Activated naive CD4-positive, alpha-beta T cell treated with anti-CD3 and anti-CD28 coated beads, Interleukin-2, amount 50 U/mL, for 72 hours (primary cell): ENCODE data around the gene ZFYVE26. TPM values are rescaled to one million over a fixed set of nuclear protein-coding genes. Genes with fewer than 3 reads are reported as not detected.

Experiments
- ATAC-seq, 2 donors: fragments of 150-1000 bp; cut with Tn5 transposase; 2 replicates each; pipeline ENCODE4 v1.10.0; 2021; ENCODE audit warnings: mild to moderate bottlenecking in 2 of 2, moderate library complexity in 2 of 2
- DNase-seq, 2 donors: peaks; one replicate each; pipeline ENCODE4 v3.0.0; 2021 to 2022; ENCODE audit warnings: low spot score in 2 of 2
- H3K27ac Mint-ChIP-seq, 2 donors: one replicate each; pipeline ENCODE4 v1.8.0; 2022; ENCODE audit warnings: mild to moderate bottlenecking in 2 of 2, mixed read lengths in 2 of 2
- H3K36me3 Mint-ChIP-seq, 2 donors: one replicate each; pipeline ENCODE4 v1.8.0; 2022; ENCODE audit warnings: mixed read lengths in 2 of 2
- H3K9me3 Mint-ChIP-seq, 2 donors: one replicate each; pipeline ENCODE4 v1.8.0; 2022; ENCODE audit warnings: mixed read lengths in 2 of 2
- total RNA-seq, 2 donors: library from RNA; stranded (reverse); gene quantifications; one replicate each; pipeline ENCODE4 v1.2.3, GENCODE V29; 2022

ZFYVE26 gene
- total RNA-seq, 2 donors from 2014 or later = 19.3 to 23.5 TPM

GRCh38 chr14:67773844-67774377, 42.5 kb downstream of the ZFYVE26 start:
- no peaks in the 10 kb centered on the region for H3K9me3 Mint-ChIP-seq
- H3K36me3 Mint-ChIP-seq = peaks cover 7 to 12% of the 10 kb centered on the region in 2 donors
- ATAC-seq (no peak), DNase-seq (no peak)
- no peak overlapping the region for H3K27ac Mint-ChIP-seq

- ATAC-seq = no peak
- Mint-ChIP-seq H3K9me3 (no peaks in the 10 kb centered on the region), H3K36me3 (peaks cover 0 to 7% of the 10 kb centered on the region in 2 donors), H3K27ac (no peak overlapping the region)
- DNase-seq = no peak
These were observed 48.2 kb downstream of the ZFYVE26 start for GRCh38 chr14:67768219-67768618.

- Mint-ChIP-seq H3K36me3 (peaks cover 0 to 8% of the 10 kb centered on the region in 2 donors), H3K27ac (no peak overlapping the region), H3K9me3 (no peaks in the 10 kb centered on the region)
- DNase-seq (no peak), ATAC-seq (no peak)
These were observed 50.2 kb downstream of the ZFYVE26 start for GRCh38 chr14:67766035-67766680.

- H3K9me3 Mint-ChIP-seq = no peaks in the 10 kb centered on the region
These were observed 51.1 kb downstream of the ZFYVE26 start for GRCh38 chr14:67765192-67765834.

GRCh38 chr14:67764496-67764895, 51.9 kb downstream of the ZFYVE26 start:
- DNase-seq (no peak), ATAC-seq (no peak)
- H3K9me3 Mint-ChIP-seq = no peaks in the 10 kb centered on the region
- peaks cover 0 to 10% of the 10 kb centered on the region in 2 donors for H3K36me3 Mint-ChIP-seq
- H3K27ac Mint-ChIP-seq = no peak overlapping the region

More at GRCh38 chr14:67765192-67765834, 51.1 kb downstream of the ZFYVE26 start:
- ATAC-seq (no peak), DNase-seq (no peak)
- H3K36me3 Mint-ChIP-seq = peaks cover 0 to 10% of the 10 kb centered on the region in 2 donors
- no peak overlapping the region for H3K27ac Mint-ChIP-seq

GRCh38 chr14:67763158-67763822, 53.1 kb downstream of the ZFYVE26 start:
- Mint-ChIP-seq H3K36me3 (peaks cover 0 to 4% of the 10 kb centered on the region in 2 donors), H3K27ac (peak overlapping the region in 1 of 2 donors; percentile 44), H3K9me3 (no peaks in the 10 kb centered on the region)
- no peak for DNase-seq
- no peak for ATAC-seq

- Mint-ChIP-seq H3K36me3 (peaks cover 0 to 4% of the 10 kb centered on the region in 2 donors), H3K27ac (no peak overlapping the region), H3K9me3 (no peaks in the 10 kb centered on the region)
- ATAC-seq (no peak), DNase-seq (no peak)
These were observed 54.3 kb downstream of the ZFYVE26 start for GRCh38 chr14:67762051-67762450.

- Mint-ChIP-seq H3K9me3 (no peaks in the 10 kb centered on the region), H3K27ac (no peak overlapping the region), H3K36me3 (peaks cover 0 to 4% of the 10 kb centered on the region in 2 donors)
- ATAC-seq (no peak), DNase-seq (no peak)
These were observed 56.5 kb downstream of the ZFYVE26 start for GRCh38 chr14:67759916-67760315.

GRCh38 chr14:67757175-67757574, 59.2 kb downstream of the ZFYVE26 start:
- Mint-ChIP-seq H3K9me3 (no peaks in the 10 kb centered on the region), H3K27ac (peak overlapping the region; percentile 2 to 38), H3K36me3 (peaks cover 0 to 11% of the 10 kb centered on the region in 2 donors)
- ATAC-seq = no peak
- DNase-seq = no peak

GRCh38 chr14:67756496-67756895, 59.9 kb downstream of the ZFYVE26 start:
- ATAC-seq (no peak), DNase-seq (no peak)
- peaks cover 0 to 16% of the 10 kb centered on the region in 2 donors for H3K36me3 Mint-ChIP-seq
- H3K27ac Mint-ChIP-seq = no peak overlapping the region
- H3K9me3 Mint-ChIP-seq = no peaks in the 10 kb centered on the region

- H3K36me3 Mint-ChIP-seq = peaks cover 0 to 12% of the 10 kb centered on the region in 2 donors
- ATAC-seq (no peak), DNase-seq (no peak)
- peak overlapping the region in 1 of 2 donors; percentile 90 for H3K27ac Mint-ChIP-seq
- H3K9me3 Mint-ChIP-seq = no peaks in the 10 kb centered on the region
These were observed 66.9 kb downstream of the ZFYVE26 start for GRCh38 chr14:67749341-67750084.

- DNase-seq (no peak), ATAC-seq (no peak)
- Mint-ChIP-seq H3K9me3 (no peaks in the 10 kb centered on the region), H3K36me3 (peaks cover 0 to 5% of the 10 kb centered on the region in 2 donors), H3K27ac (no peak overlapping the region)
These were observed 68.1 kb downstream of the ZFYVE26 start for GRCh38 chr14:67748312-67748711.

- ATAC-seq (peak; percentile 79 to 97), DNase-seq (no peak)
- Mint-ChIP-seq H3K36me3 (peaks cover 0 to 2% of the 10 kb centered on the region in 2 donors), H3K9me3 (no peaks in the 10 kb centered on the region), H3K27ac (peak overlapping the region; percentile 7 to 26)
These were observed 69.5 kb downstream of the ZFYVE26 start for GRCh38 chr14:67746927-67747326.

GRCh38 chr14:67744046-67744445, 72.3 kb downstream of the ZFYVE26 start:
- peak overlapping the region in 1 of 2 donors; percentile 0 for H3K27ac Mint-ChIP-seq
- H3K36me3 Mint-ChIP-seq = no peaks in the 10 kb centered on the region
- ATAC-seq (no peak), DNase-seq (no peak)
- no peaks in the 10 kb centered on the region for H3K9me3 Mint-ChIP-seq

- Mint-ChIP-seq H3K36me3 (no peaks in the 10 kb centered on the region), H3K27ac (no peak overlapping the region), H3K9me3 (no peaks in the 10 kb centered on the region)
- DNase-seq = no peak
- ATAC-seq = no peak
These were observed 77.5 kb downstream of the ZFYVE26 start for GRCh38 chr14:67738740-67739504.

- Mint-ChIP-seq H3K9me3 (no peaks in the 10 kb centered on the region), H3K27ac (no peak overlapping the region), H3K36me3 (no peaks in the 10 kb centered on the region)
- ATAC-seq (no peak), DNase-seq (no peak)
These were observed 79.6 kb downstream of the ZFYVE26 start for GRCh38 chr14:67736771-67737170.
